HG02852 (cell line): ENCODE data around the gene EZR.
A peak's percentile ranks its signal among the peaks of the same experiment; 100 is the strongest.
"Not testable (repeated sequence)": the region's sequence is repeated elsewhere in the genome, so short reads cannot be mapped to it uniquely, and the experiment has no call there.

Source experiments
- ATAC-seq: cut with Tn5 transposase; IDR thresholded peaks from one replicate; pipeline ENCODE4 v1.9.1; 2021; ENCODE audit warnings: mild to moderate bottlenecking, moderate library complexity; ENCODE audit not compliant: unreplicated experiment

The EZR gene

DNA sequence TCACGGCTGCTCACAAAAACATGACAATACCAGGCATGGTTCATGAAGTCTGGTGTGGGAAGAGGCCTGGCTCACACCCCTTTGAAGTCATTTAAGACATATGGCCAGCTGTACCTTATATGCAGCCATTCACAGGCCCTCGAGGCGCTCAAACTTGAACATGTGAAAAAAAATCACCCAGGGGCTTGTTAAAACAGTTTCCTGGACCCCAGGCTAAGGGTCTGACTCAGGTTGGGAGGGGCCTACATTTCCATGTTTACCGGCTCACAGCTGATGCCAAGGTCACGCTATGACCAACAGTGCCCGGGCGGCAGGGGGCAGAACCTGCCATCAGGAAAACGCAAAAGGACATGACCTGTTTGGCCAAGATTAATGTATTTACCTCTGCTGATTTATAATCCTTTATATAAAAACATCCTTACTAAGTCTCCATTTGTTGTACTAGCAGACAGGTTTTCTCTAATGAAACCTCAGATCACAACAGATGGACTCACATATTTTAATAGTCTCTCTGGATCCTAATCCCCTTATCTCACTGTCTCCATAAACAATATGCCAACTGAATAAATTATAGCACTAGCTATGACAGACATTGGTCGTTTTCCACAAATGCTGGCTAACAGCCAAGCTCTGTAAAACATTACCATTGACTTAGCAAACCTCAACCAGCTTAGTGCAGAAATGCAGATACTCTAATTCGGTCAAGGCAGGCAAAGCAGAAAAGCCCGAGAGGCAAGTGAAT lies 19.9 kb downstream of the EZR start:
- no peak for ATAC-seq

DNA sequence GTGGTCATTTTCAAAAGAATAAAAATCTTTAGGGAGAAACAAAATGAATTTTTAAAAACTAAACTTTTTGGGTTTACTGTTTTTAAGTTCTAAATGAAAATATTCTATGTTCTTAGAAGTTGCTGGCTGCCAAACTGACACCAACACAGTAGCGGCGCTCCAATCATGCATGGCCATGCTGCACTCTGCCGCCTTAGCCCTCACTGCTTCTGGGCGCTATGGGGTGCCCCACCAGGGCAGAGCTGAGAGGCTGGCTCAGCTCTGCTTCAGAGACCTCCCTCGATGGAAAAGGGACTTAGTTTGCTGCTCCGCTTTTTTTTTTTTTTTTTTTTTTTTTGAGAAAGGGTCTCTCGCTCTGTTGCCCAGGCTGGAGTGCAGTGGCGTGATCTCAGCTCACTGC lies 20.9 kb downstream of the EZR start:
- no peak for ATAC-seq

DNA sequence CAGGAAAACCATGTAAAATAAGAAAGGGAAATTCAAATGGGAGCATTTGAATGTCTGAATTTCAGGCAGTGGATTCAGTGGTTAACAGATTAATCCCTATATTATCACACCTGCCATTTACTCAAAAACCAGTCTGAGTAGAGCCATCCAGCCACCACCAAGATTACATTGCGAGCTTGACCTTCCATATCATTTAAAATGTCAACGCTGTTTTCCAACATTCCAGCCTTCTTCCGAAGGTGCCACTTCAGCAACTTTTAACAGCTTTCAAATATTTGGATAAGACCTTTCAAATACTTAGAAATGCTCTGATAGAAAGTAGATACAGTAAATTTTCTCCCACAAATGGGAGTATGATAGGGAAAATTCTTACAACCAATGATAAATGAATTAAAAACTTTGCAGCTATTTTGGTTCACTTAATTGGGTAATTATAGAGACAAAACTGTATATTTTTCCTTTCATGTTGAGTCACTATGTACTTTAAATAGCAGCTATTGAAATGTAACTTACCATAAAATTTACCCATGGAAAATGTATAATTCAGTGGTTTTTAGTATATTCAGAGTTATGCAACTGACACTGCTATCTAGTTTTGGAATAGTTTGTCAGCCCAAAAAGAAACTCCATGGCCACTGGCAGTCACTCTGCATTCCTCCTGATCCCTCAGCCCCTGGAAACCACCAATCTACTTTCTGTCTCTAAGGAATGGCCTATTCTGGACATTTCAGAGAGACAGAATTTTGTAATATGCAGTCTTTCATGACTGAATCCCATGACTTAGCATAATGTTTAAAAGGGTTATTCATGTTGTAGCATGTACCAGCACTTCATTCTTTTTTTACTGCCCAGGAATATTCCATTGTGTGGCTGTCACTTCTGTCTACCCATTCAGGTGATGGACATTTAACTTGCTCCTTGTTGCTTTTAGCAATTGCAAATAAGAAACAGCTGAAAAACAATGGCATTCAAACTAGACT lies 21.5 kb downstream of the EZR start:
- ATAC-seq = no peak

DNA sequence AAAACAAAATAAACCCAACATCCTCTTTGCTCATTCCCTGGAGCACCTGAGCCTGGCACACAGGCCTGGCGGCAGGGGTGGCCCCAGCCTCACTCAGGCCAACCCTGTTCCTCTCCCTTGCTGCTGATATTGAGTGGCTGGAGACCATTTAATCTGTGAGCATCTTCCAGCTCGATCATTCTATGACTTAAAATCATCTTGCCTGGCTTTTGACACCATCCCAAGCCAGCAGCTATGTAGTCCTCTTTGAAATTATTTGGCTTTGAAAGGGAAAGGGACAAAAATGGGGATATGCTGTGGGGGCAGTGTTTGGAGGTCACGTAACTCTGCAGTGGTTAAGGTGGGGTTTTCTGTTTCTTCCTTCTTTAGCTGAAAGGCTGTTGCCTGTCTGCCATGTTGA lies 22.8 kb downstream of the EZR start:
- ATAC-seq = no peak

DNA sequence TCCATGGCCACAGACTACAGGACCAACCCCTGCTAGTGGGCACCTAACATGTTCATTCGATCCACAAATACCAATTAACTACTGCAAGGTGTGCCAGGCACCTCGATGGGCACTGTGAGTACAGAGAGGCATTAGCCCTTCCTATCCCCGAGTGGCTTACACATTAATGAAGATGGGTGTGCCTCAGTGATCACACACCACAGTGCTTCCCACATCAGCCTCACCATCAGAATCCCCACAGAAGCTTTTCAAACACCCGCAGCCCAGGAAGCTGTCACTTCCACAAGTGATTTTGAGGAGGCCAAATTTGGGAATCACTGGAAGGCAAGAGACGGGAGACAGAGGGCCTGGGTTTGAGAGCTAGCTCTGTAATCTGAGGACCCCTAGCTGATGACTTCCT lies 23.7 kb downstream of the EZR start:
- ATAC-seq = no peak

DNA sequence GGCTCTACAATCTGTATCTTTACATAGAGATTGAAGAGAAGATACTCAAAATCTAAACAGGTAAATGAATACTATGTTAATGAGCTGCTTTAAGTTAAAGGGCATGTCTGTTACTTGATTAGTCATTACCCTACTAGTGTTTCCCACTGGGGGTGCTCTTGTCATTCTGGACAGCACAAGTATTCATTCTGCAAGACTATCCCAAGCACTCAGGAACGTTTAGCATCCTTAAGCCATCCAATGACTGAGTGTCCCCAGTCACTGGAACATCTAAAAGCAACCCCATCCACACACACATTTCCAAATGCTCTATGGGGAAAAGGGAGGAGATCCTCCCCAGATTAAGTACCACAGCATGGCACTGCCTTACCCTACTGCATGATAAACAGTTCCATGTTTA lies 25.7 kb downstream of the EZR start:
- peak; percentile 58 for ATAC-seq

DNA sequence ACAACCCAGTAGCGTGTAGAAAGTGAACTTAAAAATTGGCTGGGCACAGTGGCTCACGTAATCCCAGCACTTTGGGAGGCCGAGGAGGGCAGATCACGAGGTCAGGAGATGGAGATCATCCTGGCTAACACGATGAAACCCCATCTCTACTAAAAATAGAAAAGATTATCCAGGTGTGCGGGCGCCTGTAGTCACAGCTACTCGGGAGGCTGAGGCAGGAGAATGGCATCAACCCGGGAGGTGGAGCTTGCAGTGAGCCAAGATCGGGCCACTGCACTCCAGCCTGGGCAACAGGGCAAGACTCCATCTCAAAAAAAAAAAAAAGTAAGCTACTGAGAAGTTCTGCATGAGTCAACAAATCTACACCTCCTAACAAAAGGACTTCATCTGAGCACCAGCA lies 26.7 kb downstream of the EZR start:
- ATAC-seq = not testable (repeated sequence)

DNA sequence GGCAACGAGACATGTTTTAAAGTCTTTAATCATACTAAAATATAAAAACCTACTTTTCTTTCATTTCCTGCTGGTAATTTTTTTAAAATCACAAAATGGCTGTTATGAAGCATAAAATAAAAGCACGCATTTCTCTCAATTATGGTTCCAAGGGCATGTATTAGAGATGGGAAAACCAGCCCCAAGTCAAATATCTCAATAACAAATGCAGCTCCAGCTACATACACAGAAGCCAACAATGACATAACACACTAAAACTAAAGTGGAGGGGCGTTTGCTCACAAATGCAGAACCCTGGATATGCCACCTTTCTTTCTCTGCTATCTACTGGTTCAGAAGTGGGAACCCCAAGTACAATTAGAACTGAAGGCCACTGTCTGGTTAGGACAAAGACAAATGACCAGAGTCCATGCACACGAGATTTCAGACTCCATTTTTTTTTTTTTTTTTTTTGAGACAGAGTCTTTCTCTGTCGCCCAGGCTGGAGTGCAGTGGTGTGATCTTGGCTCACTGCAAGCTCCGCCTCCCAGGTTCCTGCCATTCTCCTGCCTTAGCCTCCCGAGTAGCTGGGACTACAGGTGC lies 27.8 kb downstream of the EZR start:
- ATAC-seq = no peak

DNA sequence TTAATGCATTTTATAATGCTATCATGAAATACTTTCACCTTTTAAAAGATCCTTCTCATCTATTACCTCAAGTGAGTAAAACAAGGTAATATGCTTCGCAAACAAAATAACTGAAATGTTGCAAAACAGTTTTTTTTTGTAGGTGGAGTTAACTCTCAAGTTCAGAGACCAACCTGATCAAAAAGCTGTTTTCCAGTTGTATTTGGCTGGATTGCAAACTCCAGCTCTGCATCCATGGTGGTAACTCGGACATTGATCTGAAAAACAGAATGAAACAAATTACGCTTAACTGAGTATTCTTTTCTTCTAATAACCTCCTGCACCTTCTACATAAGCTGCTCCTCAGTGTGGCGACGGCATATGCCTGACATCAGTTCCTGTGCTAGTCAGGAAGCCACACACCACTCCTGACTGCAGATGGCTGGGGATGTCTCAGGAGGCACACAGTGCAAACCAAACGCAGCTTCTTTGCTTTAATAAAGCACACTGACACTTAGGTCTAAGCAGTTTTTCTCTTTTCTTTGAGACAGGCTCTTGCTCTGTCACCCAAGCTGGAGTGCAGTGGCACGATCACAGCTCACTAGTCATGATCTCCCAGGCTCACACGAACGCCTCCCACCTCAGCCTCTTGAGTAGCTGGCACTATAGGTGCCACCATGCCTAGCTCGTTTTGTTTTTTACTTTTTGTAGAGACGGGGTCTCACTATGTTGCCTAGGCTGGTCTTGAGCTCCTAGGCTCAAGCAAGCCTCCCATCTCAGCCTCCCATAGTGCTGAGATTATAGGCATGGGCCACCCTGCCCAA lies 29.9 kb downstream of the EZR start:
- ATAC-seq = peak; percentile 38

DNA sequence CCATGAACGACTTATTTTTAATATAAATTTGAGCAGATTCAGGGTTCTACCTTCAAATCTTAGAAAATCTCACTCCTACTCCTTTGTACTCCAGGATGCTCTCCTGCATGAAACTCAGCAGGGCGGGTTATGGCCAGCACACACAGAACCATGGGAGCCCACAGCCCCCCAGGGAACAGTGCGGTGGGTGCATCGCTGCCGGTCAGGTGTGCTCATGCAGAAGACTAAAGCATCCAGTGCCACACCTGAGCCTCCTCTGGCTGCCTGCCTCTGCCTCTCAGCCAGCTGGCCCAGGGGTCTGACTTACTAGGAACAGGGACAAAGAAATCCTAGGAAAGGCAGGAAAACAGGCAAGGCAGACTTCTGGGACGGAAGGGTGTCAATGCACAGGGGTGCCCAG lies 31.8 kb downstream of the EZR start:
- ATAC-seq = no peak

DNA sequence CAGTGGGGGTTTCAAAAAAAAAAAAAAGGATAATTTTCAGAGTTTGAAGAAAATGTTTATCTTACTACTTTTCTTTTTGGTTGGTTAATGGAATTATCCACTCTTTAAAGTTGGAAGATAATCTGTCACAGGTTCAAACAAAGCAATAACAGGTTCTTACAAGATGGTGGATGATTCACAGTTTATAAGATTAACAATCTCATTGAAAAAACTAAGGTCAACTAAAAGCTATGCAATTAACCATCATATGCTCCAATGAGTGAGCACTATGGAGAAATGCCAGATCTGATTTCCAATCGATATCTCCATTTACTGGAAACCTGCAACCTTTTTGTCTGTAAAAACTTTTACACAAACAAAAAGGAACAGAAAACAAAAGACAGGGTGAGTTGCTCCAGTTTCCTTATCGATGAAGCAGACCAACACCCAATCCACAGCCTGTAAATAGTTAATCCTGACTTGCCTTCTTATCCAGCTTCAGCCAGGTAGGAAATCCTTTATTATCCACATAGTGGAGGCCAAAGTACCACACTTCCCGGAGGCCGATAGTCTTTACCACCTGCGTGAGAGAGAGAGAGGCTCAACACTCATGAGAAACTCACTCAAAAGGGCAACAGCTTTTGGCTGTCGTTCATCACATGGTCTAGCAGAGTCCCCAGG lies 32.4 kb downstream of the EZR start:
- no peak for ATAC-seq

DNA sequence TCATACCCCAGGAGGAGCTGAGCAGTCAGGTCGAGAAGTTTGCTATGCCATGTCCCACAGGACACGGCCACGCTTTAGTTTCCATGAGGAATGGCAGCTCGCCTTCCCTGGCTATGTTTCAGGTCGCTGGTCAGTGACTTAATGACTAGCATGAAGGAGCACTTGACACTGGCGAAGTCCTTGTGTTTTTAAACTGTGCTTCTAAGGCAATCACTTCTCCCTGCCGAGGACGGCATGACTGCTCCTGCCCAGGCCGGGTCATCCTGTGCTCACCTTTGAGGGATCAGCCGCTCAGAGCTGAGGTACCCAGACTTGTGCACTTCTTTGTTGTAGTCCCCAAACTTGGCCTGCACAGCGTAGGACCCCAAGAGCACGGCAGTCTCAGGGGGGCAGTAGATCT lies 34.1 kb downstream of the EZR start:
- ATAC-seq = no peak

DNA sequence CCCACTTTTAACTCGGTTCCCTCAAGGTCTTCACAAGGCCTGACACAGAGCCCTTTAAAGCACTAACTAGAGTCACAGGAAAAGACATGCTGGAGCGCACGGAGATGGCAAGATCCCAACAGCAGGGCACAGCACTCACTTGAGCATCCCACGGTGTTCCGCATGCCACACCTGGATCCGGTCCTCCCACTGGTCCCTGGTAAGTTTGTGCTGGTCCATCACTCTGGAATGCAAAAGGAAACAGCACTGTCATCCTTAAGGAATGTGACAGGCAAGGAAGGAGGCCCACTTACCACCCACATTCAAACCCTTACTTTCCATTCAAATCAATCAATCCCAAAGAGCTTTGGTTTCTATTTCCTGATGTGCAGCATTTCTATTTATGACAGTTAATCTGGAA lies 34.7 kb downstream of the EZR start:
- no peak for ATAC-seq

DNA sequence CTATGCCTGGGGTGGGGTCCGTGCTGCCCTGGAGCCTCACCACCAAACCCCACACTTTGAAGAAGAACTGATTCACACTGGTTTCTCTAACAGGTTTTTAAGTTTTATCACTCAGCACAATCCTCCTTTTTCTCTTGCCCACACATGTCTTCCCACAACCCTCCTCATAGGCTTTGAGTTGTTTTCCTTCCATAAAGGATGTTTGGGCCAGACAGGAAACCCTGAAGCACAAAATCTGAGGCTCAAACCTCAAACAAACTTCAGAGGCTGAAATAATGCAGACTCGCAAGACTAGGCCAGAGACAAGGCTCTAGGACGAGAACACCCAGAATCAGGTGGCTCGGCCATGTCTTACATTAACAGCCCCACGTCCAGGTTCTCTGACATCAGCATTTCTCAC lies 35.3 kb downstream of the EZR start:
- no peak for ATAC-seq

DNA sequence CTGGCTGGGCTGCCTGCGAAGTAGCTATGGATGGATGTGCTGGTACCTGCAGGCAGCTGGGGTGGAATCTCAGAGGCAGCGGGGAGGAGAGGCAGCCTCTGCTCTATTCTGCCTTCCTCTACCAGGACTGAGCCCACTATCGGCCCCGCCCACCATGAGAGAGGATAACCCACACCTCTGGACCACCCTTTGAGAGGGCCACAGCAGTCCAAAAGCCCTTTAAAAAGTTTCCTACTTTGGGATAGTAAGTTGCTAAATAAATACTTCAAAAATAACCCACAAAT lies 36.1 kb downstream of the EZR start:
- ATAC-seq = no peak

DNA sequence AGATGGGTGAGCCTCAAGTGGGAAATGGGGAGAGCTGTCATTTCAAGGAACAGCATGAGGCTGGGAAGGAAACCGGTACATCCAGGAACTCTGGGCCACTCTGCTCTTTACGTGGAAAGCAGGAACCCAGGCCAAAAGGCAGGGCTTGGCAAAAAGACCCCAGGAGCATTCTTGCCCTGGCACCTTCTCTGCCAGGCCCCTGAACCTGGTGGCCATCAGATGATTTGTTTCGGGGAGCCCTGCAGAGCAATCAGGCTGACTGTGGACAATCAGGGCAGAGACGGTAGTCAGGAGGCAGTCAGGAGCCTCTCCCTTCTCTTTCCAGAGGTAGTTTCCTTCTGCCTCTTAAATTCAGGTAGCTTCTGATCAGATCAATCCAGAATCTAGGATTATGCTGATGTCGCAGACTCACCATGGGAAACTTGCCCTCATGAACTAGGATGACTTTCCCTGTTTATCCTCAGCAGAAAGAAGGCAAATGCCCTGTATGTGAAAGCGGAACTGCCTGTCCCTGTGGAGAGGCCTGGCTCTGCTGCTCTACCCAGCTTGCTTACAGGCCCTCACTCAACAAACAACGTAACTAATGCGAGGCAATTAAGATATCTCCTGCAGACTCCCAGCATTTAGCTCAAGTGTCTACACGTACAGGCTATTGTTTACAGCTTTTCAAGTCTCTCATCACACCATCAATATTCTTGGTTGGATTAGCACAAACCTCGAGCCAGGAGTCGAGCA lies 36.6 kb downstream of the EZR start:
- no peak for ATAC-seq

DNA sequence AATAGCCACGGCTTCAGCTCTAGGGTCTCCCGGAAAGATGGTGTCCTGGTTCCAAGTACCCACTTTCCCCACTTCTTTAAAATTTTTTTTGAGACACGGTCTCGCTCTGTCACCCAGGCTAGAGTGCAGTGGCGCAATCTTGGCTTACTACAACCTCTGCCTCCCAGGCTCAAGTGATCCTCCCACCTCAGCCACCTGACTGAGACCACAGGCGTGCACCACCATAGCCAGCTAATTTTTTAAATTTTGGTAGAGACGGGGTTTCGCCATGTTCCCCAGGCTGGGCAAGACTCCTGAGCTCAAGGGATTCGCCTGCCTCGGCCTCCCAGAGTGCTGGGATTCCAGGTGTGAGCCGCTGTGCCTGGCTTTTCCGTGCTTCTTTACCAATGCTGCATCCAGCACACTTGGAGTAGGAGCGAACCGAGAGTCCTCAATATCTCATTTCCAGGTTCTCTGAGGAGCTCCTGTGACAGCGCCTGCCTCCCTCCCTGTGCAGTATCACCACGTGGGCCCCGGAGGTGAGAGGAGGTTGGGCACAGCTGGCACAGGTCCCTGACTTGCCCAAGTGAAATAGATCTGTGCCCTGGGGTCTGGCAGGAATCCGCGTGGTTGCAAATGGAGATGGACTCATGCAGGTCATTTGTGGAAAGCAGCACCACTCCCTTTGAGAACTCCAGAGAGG lies 37.3 kb downstream of the EZR start:
- no peak for ATAC-seq

DNA sequence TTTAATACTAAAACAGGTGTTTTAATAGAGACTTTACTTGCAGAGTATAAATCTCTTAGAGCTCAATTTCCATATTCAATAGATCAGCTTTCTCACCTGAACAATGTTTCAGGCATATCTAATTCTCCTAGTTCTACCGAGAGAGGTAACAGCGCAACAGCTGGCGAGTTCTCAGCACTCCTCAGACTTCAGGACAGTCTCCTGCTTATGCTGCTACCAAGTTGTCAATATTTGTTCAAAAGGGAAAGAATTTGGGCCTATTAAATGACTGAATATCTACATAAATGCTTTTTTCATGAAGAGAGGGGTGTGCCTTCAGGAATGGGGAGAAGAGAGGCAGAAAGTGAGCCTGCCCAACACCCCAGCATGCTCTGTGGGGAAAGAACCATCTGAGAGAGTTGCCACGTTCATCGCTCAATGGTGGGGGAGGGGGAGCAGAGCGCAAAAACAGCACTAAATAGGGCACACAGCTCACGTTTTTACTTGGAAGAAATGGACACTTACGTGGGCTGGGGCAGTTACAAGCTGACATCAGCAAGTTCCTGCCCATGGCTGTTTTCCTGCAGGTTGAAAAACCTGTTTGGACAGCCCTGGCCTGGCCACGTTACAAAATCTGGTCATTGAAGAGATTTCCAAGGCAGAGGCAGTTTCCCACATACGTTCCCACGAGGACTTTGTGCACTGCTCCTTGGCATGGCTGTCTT lies 38.0 kb downstream of the EZR start:
- no peak for ATAC-seq
